CD4-positive, alpha-beta T cell (primary cell): ENCODE data around the gene APOBEC3F. TPM values are rescaled to one million over a fixed set of nuclear protein-coding genes. Genes with fewer than 3 reads are reported as not detected.
A peak's percentile ranks its signal among the peaks of the same experiment; 100 is the strongest.
"Not testable (repeated sequence)": the region's sequence is repeated elsewhere in the genome, so short reads cannot be mapped to it uniquely, and the experiment has no call there.

ENCODE experiments used
- ATAC-seq: fragments of 200-7000 bp; cut with Tn5 transposase; one replicate; pipeline ENCODE4 v1.10.0; 2022; ENCODE audit warnings: mild to moderate bottlenecking; ENCODE audit not compliant: poor library complexity
- CTCF ChIA-PET: fragments of 350-600 bp; sonication (Branson Sonifier 250); formaldehyde crosslinking; loops from one replicate; lab custom pipeline; 2021; ENCODE audit warnings: antibody characterized with exemption, inconsistent platforms; lab: Charles Lee
- POLR2A ChIA-PET: fragments of 350-600 bp; sonication (Branson Sonifier 250); formaldehyde crosslinking; loops from one replicate; lab custom pipeline; 2021; ENCODE audit warnings: antibody characterized with exemption, inconsistent platforms; lab: Charles Lee
- DNase-seq, 14 experiments: peaks; one replicate each; pipeline ENCODE4 v3.0.0-alpha.2; 2013 to 2020; ENCODE audit warnings: mixed read lengths in 2 of 14
- H3K27ac ChIP-seq, 2 donors: one replicate each; pipeline versions ENCODE4 v1.5.1 to v1.7.0; 2013; ENCODE audit warnings: low read length in 2 of 2, low read depth in 1 of 2, mild to moderate bottlenecking in 1 of 2
- H3K27me3 ChIP-seq, 2 experiments: 1 replicate in 1 of 2; 2 replicates in 1 of 2; pipeline versions ENCODE4 v1.6.1 to v1.7.0; 2013; ENCODE audit warnings: low read length in 2 of 2, control low read depth in 1 of 2, mild to moderate bottlenecking in 1 of 2, moderate library complexity in 1 of 2; ENCODE audit not compliant: insufficient read depth in 2 of 2, control insufficient read depth in 1 of 2
- H3K36me3 ChIP-seq: one replicate; pipeline ENCODE4 v1.6.1; 2013; ENCODE audit warnings: low read length, control low read depth; ENCODE audit not compliant: insufficient read depth
- H3K4me1 ChIP-seq: one replicate; pipeline ENCODE4 v1.6.1; 2013; ENCODE audit warnings: low read length, control low read depth; ENCODE audit not compliant: insufficient read depth
- H3K4me3 ChIP-seq: one replicate; pipeline ENCODE4 v1.5.1; 2013; ENCODE audit warnings: mild to moderate bottlenecking, low read length, moderate library complexity
- H3K9me3 ChIP-seq, 2 experiments: 1 replicate in 1 of 2; 2 replicates in 1 of 2; pipeline versions ENCODE4 v1.6.1 to v1.7.0; 2013; ENCODE audit warnings: low read length in 2 of 2, mild to moderate bottlenecking in 2 of 2, control low read depth in 1 of 2, moderate library complexity in 1 of 2; ENCODE audit not compliant: control insufficient read depth in 1 of 2, insufficient read depth in 1 of 2
- H3K27ac Mint-ChIP-seq: one replicate; pipeline ENCODE4 v1.8.0; 2020; ENCODE audit warnings: mixed read lengths
- H3K27me3 Mint-ChIP-seq: one replicate; pipeline ENCODE4 v1.8.0; 2021; ENCODE audit warnings: mixed read lengths
- H3K36me3 Mint-ChIP-seq: one replicate; pipeline ENCODE4 v1.8.0; 2021; ENCODE audit warnings: low read depth, mixed read lengths
- H3K4me1 Mint-ChIP-seq: one replicate; pipeline ENCODE4 v1.8.0; 2021; ENCODE audit warnings: low read depth, mixed read lengths
- H3K4me3 Mint-ChIP-seq: one replicate; pipeline ENCODE4 v1.8.0; 2020; ENCODE audit warnings: mild to moderate bottlenecking, mixed read lengths
- H3K9me3 Mint-ChIP-seq: one replicate; pipeline ENCODE4 v1.8.0; 2020; ENCODE audit warnings: mixed read lengths
- intact Hi-C, 2 experiments: fragments of 100-400 bp; cut with DNase I in 1 of 2; cut with micrococcal nuclease in 1 of 2; formaldehyde crosslinking; loops; one replicate each; pipeline versions ENCODE4 v1.15.1 to v1.9.0; 2023 to 2025; cut with DNase I, micrococcal nuclease
- polyA plus RNA-seq, 2 donors: library from polyadenylated mRNA; unstranded; fragments of 120-200 nt; gene quantifications; one replicate each; pipeline ENCODE4 v1.2.1, GENCODE V29; 2013
- total RNA-seq, 174 experiments: library from RNA in 2 of 174; stranded (reverse) in 2 of 174; gene quantifications; one replicate each; pipeline ENCODE4 v1.2.3 and lab custom pipeline; 2021 to 2026
- TF ChIP-seq, protein P1 (sequence below): fragments of 200-600 bp; IDR thresholded peaks from one replicate; pipeline ENCODE4 v1.8.0; 2022; ENCODE audit warnings: antibody characterized with exemption, mild to moderate bottlenecking

Gene APOBEC3F
- total RNA-seq (1 to 10 TPM; 4.3 to 6.5 TPM), total RNA-seq (lab: John Stamatoyannopoulos, UW) (2.6 to 43.0 (median 10.4) reads per million in 172 experiments)
- 8.4 TPM for polyA plus RNA-seq (2013, experiment 1 of 2)
- polyA plus RNA-seq (2013, experiment 2 of 2), result 10.6 TPM

DNA sequence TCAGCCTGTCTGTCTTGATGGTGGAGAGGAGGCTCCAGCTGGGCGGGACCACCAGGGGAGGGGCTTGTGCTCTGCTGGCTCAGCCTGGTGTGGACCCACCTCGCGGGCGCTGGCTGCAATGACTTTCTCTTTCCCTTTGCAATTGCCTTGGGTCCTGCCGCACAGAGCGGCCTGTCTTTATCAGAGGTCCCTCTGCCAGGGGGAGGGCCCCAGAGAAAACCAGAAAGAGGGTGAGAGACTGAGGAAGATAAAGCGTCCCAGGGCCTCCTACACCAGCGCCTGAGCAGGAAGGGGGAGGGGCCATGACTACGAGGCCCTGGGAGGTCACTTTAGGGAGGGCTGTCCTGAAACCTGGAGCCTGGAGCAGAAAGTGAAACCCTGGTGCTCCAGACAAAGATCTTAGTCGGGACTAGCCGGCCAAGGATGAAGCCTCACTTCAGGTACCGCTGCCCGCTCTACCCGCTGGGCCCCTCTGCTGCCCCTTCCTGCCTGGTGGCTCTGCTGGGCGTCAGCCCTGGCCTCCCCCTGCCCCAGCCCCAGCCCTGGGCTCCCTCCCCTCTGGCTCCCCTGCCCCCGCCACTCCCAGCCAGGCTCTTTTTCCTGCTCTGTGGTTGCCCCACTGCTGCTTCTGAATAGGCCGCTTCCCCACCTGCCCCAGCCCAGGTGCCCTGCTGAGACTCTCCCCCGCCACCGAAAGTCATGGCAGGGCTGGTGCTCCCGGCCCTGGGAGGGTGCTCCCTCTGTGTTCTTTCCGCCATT, at the start of gene APOBEC3F:
Gene APOBEC3F (plus strand): TSS at position 327 of the 759 bp plus-strand sequence. CDS start 97 bp downstream, at position 424.
- H3K9me3 Mint-ChIP-seq, H3K27me3 ChIP-seq, H3K27me3 Mint-ChIP-seq, H3K9me3 ChIP-seq, CTCF ChIA-PET: not testable (repeated sequence)
- peak; percentile 89 for ATAC-seq
- peaks cover 17% of the 10 kb centered on the region for H3K36me3 Mint-ChIP-seq
- H3K4me3 Mint-ChIP-seq, result peak within 1 kb of the TSS; percentile 88
- peaks cover 18% of the 10 kb centered on the region for H3K36me3 ChIP-seq
- peak within 1 kb of the TSS; percentile 85 for H3K27ac Mint-ChIP-seq
- peak within 1 kb of the TSS; percentile 67 for H3K4me3 ChIP-seq
- H3K27ac ChIP-seq, result peak within 1 kb of the TSS; percentile 55 to 63
- peaks cover 44% of the 10 kb centered on the region for H3K4me1 ChIP-seq
- peak; percentile 46 to 83 (median 52) for DNase-seq
- POLR2A ChIA-PET, result interaction anchor here (0.7 to 1.0 kb wide), 2 partner anchors 13 to 49 kb away, joined by 3 to 4 read pairs; no protein-coding TSS in a partner anchor
- intact Hi-C loops, result loop anchor here in 1 of 2 experiments (5.0 kb wide), 2 partner anchors 33 to 47 kb away; no protein-coding TSS in a partner anchor
- peaks cover 47% of the 10 kb centered on the region for H3K4me1 Mint-ChIP-seq

DNA sequence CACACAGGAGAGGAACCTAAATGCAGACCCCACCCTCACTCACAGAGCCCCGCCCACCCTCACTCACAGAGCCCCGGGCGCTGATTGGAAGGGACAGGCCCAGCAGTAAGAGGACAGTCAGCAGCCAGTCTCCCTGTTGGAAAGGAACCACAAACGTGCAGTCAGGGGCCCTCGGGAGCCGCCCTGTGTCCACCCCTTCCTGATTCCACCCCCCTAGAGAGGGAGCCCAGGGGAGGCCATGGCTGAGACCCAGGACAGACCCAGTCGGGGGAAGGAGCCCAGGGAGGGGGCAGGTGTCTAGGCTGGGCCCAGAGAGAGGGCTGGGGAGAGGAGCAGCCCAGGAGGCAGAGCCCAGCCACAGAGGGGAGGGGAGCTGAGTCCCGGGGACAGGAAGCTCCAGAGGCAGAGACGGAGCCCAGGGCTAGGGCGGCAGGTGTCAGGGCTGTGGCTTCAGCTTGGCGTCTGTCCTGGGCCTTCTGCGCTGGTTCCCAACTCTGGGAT, 47.7 kb upstream of the APOBEC3F start:
- H3K4me1 ChIP-seq, result peaks cover 27% of the 10 kb centered on the region
- ATAC-seq, result peak; percentile 44
- H3K36me3 Mint-ChIP-seq, H3K4me3 Mint-ChIP-seq, H3K4me1 Mint-ChIP-seq, DNase-seq, CTCF ChIA-PET, H3K9me3 ChIP-seq, POLR2A ChIA-PET, H3K27ac ChIP-seq, H3K36me3 ChIP-seq, H3K27me3 ChIP-seq, H3K27me3 Mint-ChIP-seq, H3K4me3 ChIP-seq, H3K27ac Mint-ChIP-seq, intact Hi-C loops, H3K9me3 Mint-ChIP-seq: not testable (repeated sequence)

DNA sequence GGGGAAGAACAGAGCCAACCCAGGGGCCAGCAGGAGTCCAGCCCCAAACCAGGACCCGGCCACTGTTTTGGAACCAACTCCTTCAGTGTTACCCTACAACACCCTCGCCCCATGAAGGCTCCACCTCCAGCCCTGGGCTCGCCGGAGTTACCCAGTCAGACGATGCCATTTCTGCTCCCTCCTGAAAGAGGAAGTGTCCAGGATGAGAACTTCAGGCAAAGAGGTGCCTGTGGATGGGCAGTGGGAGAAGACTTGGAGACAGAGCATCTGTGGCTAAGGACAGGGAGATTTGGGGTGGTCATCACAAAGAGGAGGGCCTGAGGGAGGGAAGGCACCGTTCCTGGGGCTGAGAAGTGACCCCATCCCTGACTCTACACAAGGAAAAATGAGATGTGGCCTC, 44.6 kb upstream of the APOBEC3F start:
- no peaks in the 10 kb centered on the region for H3K9me3 Mint-ChIP-seq
- no peaks in the 10 kb centered on the region for H3K27me3 Mint-ChIP-seq
- Histone ChIP-seq H3K9me3 (peaks cover 0 to 5% of the 10 kb centered on the region in 2 experiments), H3K27me3 (peaks cover 0 to 4% of the 10 kb centered on the region in 2 experiments), H3K4me3 (no peak overlapping the region), H3K4me1 (peaks cover 4% of the 10 kb centered on the region), H3K27ac (no peak overlapping the region), H3K36me3 (no peaks in the 10 kb centered on the region)
- DNase-seq (no peak), ATAC-seq (no peak)
- ChIA-PET POLR2A (no interaction called here), CTCF (no interaction called here)
- TF ChIP-seq, protein P1, sequence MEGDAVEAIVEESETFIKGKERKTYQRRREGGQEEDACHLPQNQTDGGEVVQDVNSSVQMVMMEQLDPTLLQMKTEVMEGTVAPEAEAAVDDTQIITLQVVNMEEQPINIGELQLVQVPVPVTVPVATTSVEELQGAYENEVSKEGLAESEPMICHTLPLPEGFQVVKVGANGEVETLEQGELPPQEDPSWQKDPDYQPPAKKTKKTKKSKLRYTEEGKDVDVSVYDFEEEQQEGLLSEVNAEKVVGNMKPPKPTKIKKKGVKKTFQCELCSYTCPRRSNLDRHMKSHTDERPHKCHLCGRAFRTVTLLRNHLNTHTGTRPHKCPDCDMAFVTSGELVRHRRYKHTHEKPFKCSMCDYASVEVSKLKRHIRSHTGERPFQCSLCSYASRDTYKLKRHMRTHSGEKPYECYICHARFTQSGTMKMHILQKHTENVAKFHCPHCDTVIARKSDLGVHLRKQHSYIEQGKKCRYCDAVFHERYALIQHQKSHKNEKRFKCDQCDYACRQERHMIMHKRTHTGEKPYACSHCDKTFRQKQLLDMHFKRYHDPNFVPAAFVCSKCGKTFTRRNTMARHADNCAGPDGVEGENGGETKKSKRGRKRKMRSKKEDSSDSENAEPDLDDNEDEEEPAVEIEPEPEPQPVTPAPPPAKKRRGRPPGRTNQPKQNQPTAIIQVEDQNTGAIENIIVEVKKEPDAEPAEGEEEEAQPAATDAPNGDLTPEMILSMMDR, result no peak
- no peak overlapping the region for H3K4me3 Mint-ChIP-seq
- intact Hi-C loops, result no loop called here
- no peaks in the 10 kb centered on the region for H3K4me1 Mint-ChIP-seq
- H3K36me3 Mint-ChIP-seq, result no peaks in the 10 kb centered on the region
- no peak overlapping the region for H3K27ac Mint-ChIP-seq

DNA sequence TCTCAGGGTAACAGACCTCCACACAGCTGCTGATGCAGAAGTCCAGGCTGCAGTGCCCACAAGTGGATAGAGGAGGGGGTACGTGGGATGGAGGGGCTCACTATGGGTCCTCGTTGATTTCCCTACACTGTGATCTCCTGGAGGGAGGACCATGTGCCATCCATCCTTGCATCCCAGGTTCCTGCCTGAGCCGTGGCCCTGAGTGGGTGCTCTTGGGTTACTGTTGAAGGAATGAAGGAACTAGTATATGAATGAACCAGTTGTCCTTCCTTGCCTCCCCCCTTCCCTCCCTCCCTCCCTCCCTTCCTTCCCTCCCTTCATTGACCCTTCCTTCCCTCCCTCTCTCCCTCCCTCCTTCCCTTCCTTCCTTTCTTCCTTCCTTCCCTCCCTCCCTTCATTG, 43.1 kb upstream of the APOBEC3F start:
- no peaks in the 10 kb centered on the region for H3K27me3 Mint-ChIP-seq
- Histone ChIP-seq H3K36me3 (no peaks in the 10 kb centered on the region), H3K27ac (no peak overlapping the region), H3K4me3 (no peak overlapping the region), H3K4me1 (peaks cover 10% of the 10 kb centered on the region), H3K9me3 (peaks cover 0 to 5% of the 10 kb centered on the region in 2 experiments), H3K27me3 (peaks cover 0 to 4% of the 10 kb centered on the region in 2 experiments)
- TF ChIP-seq, protein P1, result no peak
- no peaks in the 10 kb centered on the region for H3K9me3 Mint-ChIP-seq
- H3K36me3 Mint-ChIP-seq, result no peaks in the 10 kb centered on the region
- ChIA-PET CTCF (no interaction called here), POLR2A (no interaction called here)
- H3K4me3 Mint-ChIP-seq, result no peak overlapping the region
- no peak for ATAC-seq
- DNase-seq, result no peak
- H3K4me1 Mint-ChIP-seq, result no peaks in the 10 kb centered on the region
- intact Hi-C loops, result no loop called here
- H3K27ac Mint-ChIP-seq, result no peak overlapping the region
